ENCODE measurements around the gene FIGNL2.

FIGNL2 gene

DNA sequence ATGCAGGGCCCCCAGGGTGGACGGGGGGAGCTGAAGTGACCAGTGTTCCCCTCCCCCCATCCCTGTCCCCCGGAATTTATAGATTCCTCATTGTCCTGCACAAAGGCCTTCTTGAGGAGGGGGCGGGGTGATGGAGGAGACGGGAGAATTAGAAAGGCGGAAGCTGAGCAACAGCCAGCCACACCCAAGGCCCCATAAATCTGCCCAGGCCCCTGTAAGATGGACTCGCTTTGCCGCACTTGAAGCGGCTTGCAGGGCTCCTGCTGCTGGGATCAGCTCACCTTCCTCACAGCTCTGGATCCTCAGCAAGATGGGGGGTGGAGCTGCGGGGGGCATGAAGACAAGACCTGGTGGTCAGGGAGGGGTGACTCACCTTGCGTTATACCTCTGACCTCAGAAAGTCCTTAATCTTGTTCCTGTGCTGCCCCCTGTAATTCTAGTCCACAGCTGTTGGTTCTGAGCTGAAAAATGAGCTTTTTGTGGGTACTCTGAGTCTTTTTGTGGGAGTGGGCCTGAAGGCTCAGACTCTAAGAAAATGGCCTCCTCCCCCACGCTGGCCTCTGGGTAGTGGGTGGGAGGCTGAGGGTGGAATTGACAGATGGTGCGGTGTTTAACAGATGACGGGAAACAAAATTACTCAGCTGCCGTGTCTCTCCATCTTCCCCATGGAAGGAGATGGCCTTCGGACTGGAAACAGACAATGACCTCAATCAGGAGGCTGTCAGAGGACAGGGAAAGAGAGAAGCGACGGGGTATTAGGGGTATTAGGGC lies 23.6 kb upstream of the FIGNL2 start:
- no peak for TF ChIP-seq JUND (IDR thresholded peaks at IDR 0.05; ENCODE audit: low read depth)
- no peak for DNase-seq (ENCODE audit: low read depth in 1 of 2, low spot score in 1 of 2)
- in situ Hi-C loops (cut with HindIII; ENCODE audit: low pct_unique_long_range_greater_than_20kb, low sequenced_read_pairs), result no loop called here

DNA sequence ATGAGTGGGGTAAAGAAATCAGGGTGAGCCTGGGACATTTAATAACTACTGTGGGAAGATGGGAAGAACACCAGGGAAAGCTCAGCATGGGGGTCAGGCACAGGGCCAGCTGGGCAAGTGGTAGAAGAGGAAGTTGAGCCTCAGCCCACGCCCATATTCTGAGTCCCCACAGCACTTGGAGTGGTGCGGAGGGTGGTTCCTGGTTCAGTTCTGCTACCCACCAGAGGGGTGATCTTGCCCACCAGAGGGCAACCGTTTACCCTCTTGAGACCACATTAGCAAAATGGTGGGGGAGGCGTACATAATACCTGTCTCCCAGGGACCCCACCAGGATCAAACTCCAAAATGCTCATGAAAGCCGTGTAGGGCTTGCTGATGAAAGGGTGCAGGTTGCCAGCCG lies 22.6 kb upstream of the FIGNL2 start:
- TF ChIP-seq JUND (IDR thresholded peaks at IDR 0.05; ENCODE audit: low read depth), result no peak
- in situ Hi-C loops (cut with HindIII; ENCODE audit: low pct_unique_long_range_greater_than_20kb, low sequenced_read_pairs), result no loop called here
- DNase-seq (ENCODE audit: low read depth in 1 of 2, low spot score in 1 of 2), result no peak

GRCh38 chr12:51870504-51870903 lies 22.0 kb upstream of the FIGNL2 start:
- in situ Hi-C loops (cut with HindIII; ENCODE audit: low pct_unique_long_range_greater_than_20kb, low sequenced_read_pairs), result no loop called here
- TF ChIP-seq JUND (IDR thresholded peaks at IDR 0.05; ENCODE audit: low read depth), result no peak
- DNase-seq (ENCODE audit: low read depth in 1 of 2, low spot score in 1 of 2), result no peak

DNA sequence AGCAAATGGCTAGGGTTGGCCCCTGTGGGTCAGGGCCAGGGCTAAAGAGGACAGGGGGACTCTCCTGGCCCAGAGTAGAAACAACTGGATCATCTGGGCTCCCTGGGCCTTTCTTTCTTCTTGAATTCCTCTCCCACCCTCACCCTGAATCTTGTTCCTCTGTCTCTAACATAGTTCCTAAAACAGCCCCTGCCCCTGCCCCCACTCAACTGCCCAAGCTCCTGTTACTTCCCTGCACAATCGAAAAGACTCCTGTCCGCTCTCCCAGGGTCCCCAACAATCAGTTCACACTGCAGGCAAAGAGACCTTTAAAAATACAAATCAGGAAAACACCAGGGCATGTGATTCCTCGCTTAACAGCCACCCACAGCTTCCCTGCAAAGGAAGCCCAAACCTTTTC lies 21.4 kb upstream of the FIGNL2 start:
- in situ Hi-C loops (cut with HindIII; ENCODE audit: low pct_unique_long_range_greater_than_20kb, low sequenced_read_pairs), result no loop called here
- DNase-seq (ENCODE audit: low read depth in 1 of 2, low spot score in 1 of 2), result no peak

GRCh38 chr12:51869496-51869865 lies 21.0 kb upstream of the FIGNL2 start:
- in situ Hi-C loops (cut with HindIII; ENCODE audit: low pct_unique_long_range_greater_than_20kb, low sequenced_read_pairs), result no loop called here
- DNase-seq (ENCODE audit: low read depth in 1 of 2, low spot score in 1 of 2), result no peak
- TF ChIP-seq JUND (IDR thresholded peaks at IDR 0.05; ENCODE audit: low read depth), result no peak

More for the DNA sequence above, 21.4 kb upstream of the FIGNL2 start:
- no peak for TF ChIP-seq JUND (IDR thresholded peaks at IDR 0.05; ENCODE audit: low read depth)

DNA sequence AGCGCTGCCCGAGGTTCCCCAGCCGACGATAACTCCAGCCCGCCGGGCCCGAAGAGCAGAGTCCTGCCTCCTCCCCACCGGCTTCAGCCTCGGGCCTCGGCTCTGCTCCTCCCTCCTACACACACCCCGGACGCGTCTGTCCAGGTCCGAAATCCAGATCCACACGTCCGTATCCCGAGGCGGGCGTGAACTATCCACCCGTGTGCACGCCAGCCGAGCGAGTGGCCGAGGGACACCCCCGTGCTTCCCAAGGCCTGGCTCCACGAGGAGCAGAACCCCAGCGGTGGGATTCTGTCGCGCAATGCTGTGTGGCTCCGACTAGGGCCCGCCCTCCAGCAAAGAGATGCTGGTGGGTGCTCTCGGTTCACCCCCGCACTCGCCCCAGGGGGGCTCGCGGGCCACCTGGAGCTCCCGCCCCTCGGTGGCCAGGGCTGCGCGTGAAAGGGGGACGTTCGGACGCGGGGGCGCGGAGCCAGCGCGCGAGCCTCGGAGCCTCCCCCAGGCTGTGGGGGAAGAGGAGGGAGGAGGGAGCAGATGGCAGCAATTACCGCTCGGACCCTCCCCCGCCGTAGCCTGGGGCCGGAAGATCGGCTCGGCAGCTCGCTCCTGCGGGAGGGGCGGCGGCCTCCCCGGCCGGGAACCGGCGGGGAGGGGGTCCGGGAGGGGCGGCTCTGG lies 20.4 kb upstream of the FIGNL2 start:
- in situ Hi-C loops (cut with HindIII; ENCODE audit: low pct_unique_long_range_greater_than_20kb, low sequenced_read_pairs), result no loop called here
- no peak for TF ChIP-seq JUND (IDR thresholded peaks at IDR 0.05; ENCODE audit: low read depth)
- no peak for DNase-seq (ENCODE audit: low read depth in 1 of 2, low spot score in 1 of 2)

DNA sequence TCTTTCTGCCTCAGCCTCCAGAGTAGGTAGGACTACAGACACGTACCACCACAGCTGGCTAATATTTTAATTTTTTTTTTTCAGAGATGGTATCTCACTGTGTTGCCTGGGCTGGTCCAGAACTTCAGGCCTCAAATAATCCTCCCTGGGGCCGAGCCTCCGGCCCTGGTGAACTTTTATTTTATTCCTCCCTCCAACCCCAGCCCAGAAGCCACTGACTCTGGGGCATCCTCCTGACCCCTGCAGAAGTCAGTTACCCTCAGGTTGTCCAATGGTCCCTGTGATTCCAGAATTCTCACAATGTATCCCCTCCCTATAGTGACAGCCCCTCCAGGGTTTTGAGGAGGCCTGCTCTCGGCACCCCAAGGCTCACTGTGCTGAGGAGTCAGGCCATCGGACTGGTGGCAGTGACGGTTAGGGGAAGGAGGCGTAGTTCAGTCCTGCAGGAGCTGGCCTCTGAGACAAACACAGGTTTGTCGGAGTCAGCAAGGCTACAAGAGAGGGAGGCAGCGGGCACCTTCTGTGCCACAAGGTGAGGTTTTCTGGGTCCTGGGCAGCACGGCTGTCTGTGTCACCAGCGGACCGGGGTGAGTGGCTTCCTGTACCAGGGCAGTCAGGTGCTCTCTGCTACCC lies 19.4 kb upstream of the FIGNL2 start:
- TF ChIP-seq JUND (IDR thresholded peaks at IDR 0.05; ENCODE audit: low read depth), result no peak
- in situ Hi-C loops (cut with HindIII; ENCODE audit: low pct_unique_long_range_greater_than_20kb, low sequenced_read_pairs), result no loop called here
- DNase-seq (ENCODE audit: low read depth in 1 of 2, low spot score in 1 of 2), result no peak

DNA sequence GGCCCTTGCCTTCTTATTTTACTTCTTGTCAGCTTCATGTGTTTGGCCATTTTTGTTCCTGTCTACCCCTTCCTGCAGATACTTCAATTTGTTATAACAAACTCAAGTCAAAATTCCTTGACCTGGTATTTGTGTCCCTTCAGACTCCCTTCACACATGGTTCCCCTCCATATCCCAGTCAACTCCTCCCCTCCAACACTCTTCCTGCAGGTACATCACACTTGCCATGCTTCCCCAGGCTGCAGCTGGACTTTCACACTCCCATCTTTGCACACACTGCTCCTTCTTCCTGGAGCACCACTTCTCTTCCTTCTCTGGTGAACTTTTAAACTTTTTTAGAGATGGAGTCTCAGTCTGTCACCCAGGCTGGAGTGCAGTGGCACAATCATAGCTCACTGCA lies 18.9 kb upstream of the FIGNL2 start:
- TF ChIP-seq JUND (IDR thresholded peaks at IDR 0.05; ENCODE audit: low read depth), result no peak
- DNase-seq (ENCODE audit: low read depth in 1 of 2, low spot score in 1 of 2), result no peak
- in situ Hi-C loops (cut with HindIII; ENCODE audit: low pct_unique_long_range_greater_than_20kb, low sequenced_read_pairs), result no loop called here

DNA sequence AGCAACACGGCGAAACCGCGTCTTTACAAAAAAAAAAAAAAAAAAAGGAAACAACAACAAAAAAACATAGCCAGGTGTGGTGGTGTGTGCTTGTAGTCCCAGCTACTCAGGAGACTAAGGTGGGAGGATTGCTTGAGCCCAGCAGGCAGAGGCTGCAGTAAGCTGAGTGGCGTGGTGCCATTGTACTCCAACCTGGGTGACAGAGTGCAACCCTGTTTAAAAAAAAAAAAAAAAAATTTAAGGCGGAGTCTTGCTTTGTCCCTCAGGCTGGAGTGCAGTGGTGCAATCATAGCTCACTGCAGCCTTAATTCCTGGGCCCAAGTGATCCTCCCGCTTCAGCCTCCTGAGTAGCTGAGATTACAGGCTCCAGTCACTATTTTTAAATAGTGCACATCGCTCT lies 18.2 kb upstream of the FIGNL2 start:
- in situ Hi-C loops (cut with HindIII; ENCODE audit: low pct_unique_long_range_greater_than_20kb, low sequenced_read_pairs), result no loop called here
- peak in 1 of 2 experiments; percentile 15 for DNase-seq (ENCODE audit: low read depth in 1 of 2, low spot score in 1 of 2)
- TF ChIP-seq JUND (IDR thresholded peaks at IDR 0.05; ENCODE audit: low read depth), result no peak

DNA sequence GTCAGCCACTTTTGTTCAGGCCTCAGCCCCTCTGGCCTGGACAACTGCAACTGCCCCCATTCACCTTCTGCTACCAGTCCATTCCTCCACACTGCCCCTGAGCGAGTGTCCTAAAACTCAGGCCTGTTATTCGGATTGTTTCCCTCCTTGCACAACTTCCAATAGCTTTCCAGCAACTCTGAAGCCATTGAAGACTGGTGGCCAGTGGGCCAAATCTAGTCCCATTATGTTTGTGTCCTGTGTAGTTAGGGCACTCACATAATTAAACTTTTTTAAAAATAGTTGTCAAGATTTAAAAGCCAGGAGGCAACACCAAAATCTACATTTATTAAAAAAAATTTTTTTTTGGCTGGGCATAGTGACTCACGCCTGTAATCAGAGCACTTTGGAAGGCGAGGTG lies 17.8 kb upstream of the FIGNL2 start:
- no peak for TF ChIP-seq JUND (IDR thresholded peaks at IDR 0.05; ENCODE audit: low read depth)
- DNase-seq (ENCODE audit: low read depth in 1 of 2, low spot score in 1 of 2), result no peak
- in situ Hi-C loops (cut with HindIII; ENCODE audit: low pct_unique_long_range_greater_than_20kb, low sequenced_read_pairs), result no loop called here

- no peak for TF ChIP-seq JUND (IDR thresholded peaks at IDR 0.05; ENCODE audit: low read depth)
- DNase-seq (ENCODE audit: low read depth in 1 of 2, low spot score in 1 of 2), result no peak
- in situ Hi-C loops (cut with HindIII; ENCODE audit: low pct_unique_long_range_greater_than_20kb, low sequenced_read_pairs), result no loop called here
Measured at GRCh38 chr12:51865757-51866270, 17.3 kb upstream of the FIGNL2 start.

DNA sequence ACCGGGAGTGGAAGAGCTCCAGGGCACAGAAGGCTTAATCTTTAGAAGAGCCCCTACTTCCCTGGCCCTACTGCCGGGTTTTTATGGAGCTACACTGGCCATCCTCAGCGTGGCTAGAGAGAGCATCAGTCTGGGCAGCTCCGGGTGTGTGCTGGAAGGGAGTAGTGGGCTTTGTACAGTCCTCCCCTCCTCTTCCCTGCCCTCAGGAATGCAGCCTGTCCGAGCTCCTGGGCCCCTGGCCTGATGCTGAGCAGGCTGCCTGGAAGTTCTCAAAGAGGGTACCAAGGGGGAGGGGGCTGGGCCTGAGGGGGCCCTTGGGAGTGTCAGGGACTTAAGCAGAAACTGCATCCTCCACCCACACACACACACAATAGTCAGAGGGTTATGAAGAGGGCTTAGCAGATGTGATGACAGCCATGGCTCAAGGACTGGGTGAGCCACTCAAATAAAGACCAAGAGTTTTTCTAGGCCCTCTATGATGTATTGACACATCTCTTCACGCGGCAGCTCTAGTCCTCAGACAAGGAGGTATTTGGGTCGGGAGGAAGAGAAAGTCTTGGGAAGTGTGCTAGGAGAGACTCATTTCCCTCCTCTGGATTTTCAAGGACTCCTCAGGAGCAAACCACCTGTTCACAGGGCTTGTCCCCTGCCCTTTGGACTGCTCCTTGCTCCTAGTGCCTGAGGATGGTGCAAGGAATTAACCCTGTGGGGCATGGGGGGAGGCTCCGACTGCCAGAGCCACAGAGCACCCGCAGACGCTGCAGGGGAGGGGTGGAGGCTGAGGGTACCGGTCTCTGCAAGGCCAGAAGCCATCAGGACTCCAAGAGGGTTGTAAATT lies 16.5 kb upstream of the FIGNL2 start:
- TF ChIP-seq JUND (IDR thresholded peaks at IDR 0.05; ENCODE audit: low read depth), result no peak
- DNase-seq (ENCODE audit: low read depth in 1 of 2, low spot score in 1 of 2), result no peak
- in situ Hi-C loops (cut with HindIII; ENCODE audit: low pct_unique_long_range_greater_than_20kb, low sequenced_read_pairs), result no loop called here
